Endothelial cell of umbilical vein (primary cell): ENCODE results near the gene ANKRD33B. TPM values are rescaled to one million over a fixed set of nuclear protein-coding genes. Genes with fewer than 3 reads are reported as not detected.
A peak's percentile ranks its signal among the peaks of the same experiment; 100 is the strongest.

Experiments used
- BruUV-seq: library from RNA; stranded (reverse); fragments of 400-500 nt; replicated peaks from 2 replicates; lab custom pipeline; 2021; lab: Mats Ljungman, UMichigan
- CTCF ChIA-PET: fragments of 300-600, 350-600 bp; sonication (Branson Sonifier 250); formaldehyde crosslinking; loops from one replicate; lab custom pipeline; 2021; ENCODE audit warnings: antibody characterized with exemption, inconsistent platforms; lab: Charles Lee
- POLR2A ChIA-PET: fragments of 300-600, 350-600 bp; sonication (Branson Sonifier 250); formaldehyde crosslinking; loops from one replicate; lab custom pipeline; 2021; ENCODE audit warnings: antibody characterized with exemption, inconsistent platforms; lab: Charles Lee
- DNase-seq: peaks from one replicate; pipeline ENCODE4 v3.0.0-alpha.2; 2011; ENCODE audit warnings: low read depth, low spot score
- FAIRE-seq: peaks from 2 replicates; lab custom pipeline; 2011; peaks lifted over from hg19 to GRCh38; lab: Jason Lieb, UNC
- H2AFZ ChIP-seq: 2 replicates; pipeline ENCODE4 v1.6.0; 2012; ENCODE audit warnings: low read depth, low read length, control low read depth, inconsistent platforms
- H3K27ac ChIP-seq: 2 replicates; pipeline ENCODE4 v1.5.1; 2011; ENCODE audit warnings: low read depth, mild to moderate bottlenecking, control low read depth, low read length, moderate library complexity; ENCODE audit not compliant: insufficient read depth
- H3K27me3 ChIP-seq, 2 experiments: 2 replicates each; pipeline versions ENCODE4 v1.6.0 to v1.6.1; 2011; ENCODE audit warnings: low read length in 2 of 2, mixed read lengths in 1 of 2; ENCODE audit not compliant: control insufficient read depth in 2 of 2, insufficient read depth in 2 of 2
- H3K36me3 ChIP-seq, 2 experiments: 2 replicates in 1 of 2; 3 replicates in 1 of 2; pipeline ENCODE4 v1.5.1; 2011; ENCODE audit warnings: low read length in 2 of 2, mild to moderate bottlenecking in 1 of 2, moderate library complexity in 1 of 2; ENCODE audit not compliant: control insufficient read depth in 2 of 2, insufficient read depth in 2 of 2; ENCODE audit errors: extremely low read depth in 1 of 2
- H3K4me1 ChIP-seq: 3 replicates; pipeline ENCODE4 v1.5.1; 2011; ENCODE audit warnings: mild to moderate bottlenecking, low read length; ENCODE audit not compliant: control insufficient read depth, insufficient read depth; ENCODE audit errors: extremely low read depth
- H3K4me2 ChIP-seq: 2 replicates; pipeline ENCODE4 v1.6.1; 2011; ENCODE audit warnings: low read length, control low read depth, mixed read lengths; ENCODE audit not compliant: insufficient read depth
- H3K4me3 ChIP-seq, 3 experiments: fragments of 200-600 bp in 1 of 3; sonication (generic), shearing (Covaris generic) in 1 of 3; replicated peaks in 1 of 3; 2 replicates each; pipeline ENCODE4 v1.5.1; 2011 to 2016; ENCODE audit warnings: control low read depth in 3 of 3, low read length in 3 of 3, mild to moderate bottlenecking in 2 of 3, inconsistent platforms in 1 of 3, low read depth in 1 of 3, moderate library complexity in 1 of 3; ENCODE audit not compliant: insufficient read depth in 1 of 3
- H3K79me2 ChIP-seq: 2 replicates; pipeline ENCODE4 v1.6.0; 2012; ENCODE audit warnings: low read length, inconsistent platforms; ENCODE audit not compliant: control insufficient read depth, insufficient read depth
- H3K9ac ChIP-seq: replicated peaks from 2 replicates; pipeline ENCODE3; 2011; ENCODE audit warnings: low read length, control low read depth; ENCODE audit not compliant: insufficient read depth; ENCODE audit errors: extremely low read depth
- H3K9me1 ChIP-seq: replicated peaks from 3 replicates; pipeline ENCODE4 v1.6.0; 2011; ENCODE audit warnings: mild to moderate bottlenecking, low read length; ENCODE audit not compliant: control insufficient read depth, insufficient read depth; ENCODE audit errors: extremely low read depth
- H3K9me3 ChIP-seq: replicated peaks from 2 replicates; pipeline ENCODE4 v1.5.1; 2012; ENCODE audit warnings: low read length, inconsistent platforms; ENCODE audit not compliant: control insufficient read depth, insufficient read depth
- H4K20me1 ChIP-seq: replicated peaks from 2 replicates; pipeline ENCODE3; 2011; ENCODE audit warnings: mild to moderate bottlenecking, low read length; ENCODE audit not compliant: control insufficient read depth, insufficient read depth; ENCODE audit errors: extremely low read depth
- CTCF ChIP-seq, 2 donors: IDR thresholded peaks; 1 replicate in 1 of 2; 2 replicates in 1 of 2; pipeline ENCODE4 v1.5.1; 2011; ENCODE audit warnings: low read length in 2 of 2, mild to moderate bottlenecking in 2 of 2, moderate library complexity in 2 of 2, control low read depth in 1 of 2, inconsistent platforms in 1 of 2, low read depth in 1 of 2; ENCODE audit not compliant: insufficient read depth in 1 of 2; ENCODE audit errors: extremely low read depth in 1 of 2
- EZH2 ChIP-seq: IDR thresholded peaks from 2 replicates; pipeline ENCODE4 v1.6.1; 2012; ENCODE audit warnings: borderline replicate concordance, low read depth, mild to moderate bottlenecking, moderate library complexity, low read length, inconsistent platforms; ENCODE audit not compliant: severe bottlenecking
- FOS ChIP-seq: IDR thresholded peaks from 2 replicates; pipeline ENCODE4 v1.6.1; 2011; ENCODE audit warnings: mild to moderate bottlenecking, low read length, moderate library complexity, borderline replicate concordance; ENCODE audit not compliant: insufficient read depth
- GATA2 ChIP-seq: IDR thresholded peaks from 2 replicates; pipeline ENCODE4 v1.7.0; 2011; ENCODE audit warnings: low read depth, mild to moderate bottlenecking, moderate library complexity, mixed read lengths, low read length; ENCODE audit not compliant: insufficient read length, insufficient read depth
- JUN ChIP-seq: IDR thresholded peaks from 2 replicates; pipeline ENCODE4 v1.6.1; 2011; ENCODE audit warnings: borderline replicate concordance, low read depth; ENCODE audit not compliant: insufficient read length, insufficient read depth
- MAX ChIP-seq: IDR thresholded peaks from 2 replicates; pipeline ENCODE4 v1.6.1; 2011; ENCODE audit not compliant: insufficient read depth, insufficient read length
- MYC ChIP-seq: IDR thresholded peaks from one replicate; pipeline ENCODE4 v1.6.1; 2011; ENCODE audit warnings: mild to moderate bottlenecking, low read depth, low read length
- POLR2A ChIP-seq: IDR thresholded peaks from 2 replicates; pipeline ENCODE4 v1.6.1; 2012; ENCODE audit warnings: low read depth, mild to moderate bottlenecking, control low read depth, low read length
- POLR2AphosphoS5 ChIP-seq: IDR thresholded peaks from 2 replicates; pipeline ENCODE4 v1.6.1; 2012; ENCODE audit warnings: low read depth, mild to moderate bottlenecking, control low read depth, low read length, moderate library complexity; ENCODE audit not compliant: insufficient read depth
- dilution Hi-C: fragments of 300-500 bp; cut with MboI; formaldehyde crosslinking; loops from one replicate; pipeline ENCODE4 v1.15.0; 2019; ENCODE audit warnings: low sequenced_read_pairs; ENCODE audit not compliant: extremely low pct_ligation_motif_present
- intact Hi-C: fragments of 100-400 bp; cut with micrococcal nuclease; formaldehyde crosslinking; loops from one replicate; pipeline ENCODE4 v1.10.0; 2022
- polyA plus RNA-seq, 4 experiments: library from polyadenylated mRNA; depleted of rRNA in 3 of 4; stranded (reverse) in 3 of 4; unstranded in 1 of 4; fragments of >200 nt; gene quantifications; 2 replicates each; pipeline versions ENCODE4 v1.2.1 to v1.2.3, GENCODE V29; 2011 to 2012; ENCODE audit warnings: missing spikeins in 1 of 4
- total RNA-seq: library from RNA; stranded (reverse); gene quantifications from 2 replicates; pipeline ENCODE4 v1.2.3, GENCODE V29; 2021

ANKRD33B gene
- total and polyA plus RNA-seq, 2 donors (not counting 3 experiments of a cell fraction or from before 2014, with no cell fraction given), result 2.4 to 5.4 TPM

- H3K79me2 ChIP-seq, result peaks cover 39% of the 10 kb centered on the region
- H3K4me1 ChIP-seq, result peaks cover 49% of the 10 kb centered on the region
- intact Hi-C loops (loop anchor here (1.0 to 5.0 kb wide), 2 partner anchors 75 to 155 kb away; no protein-coding TSS in a partner anchor), dilution Hi-C loops (no loop called here)
- no peak overlapping the region for H3K4me3 ChIP-seq
- no peaks in the 10 kb centered on the region for H3K36me3 ChIP-seq
- no peaks in the 10 kb centered on the region for H3K9me3 ChIP-seq
- DNase-seq (peak; percentile 74), FAIRE-seq (peak; percentile 80)
- peak overlapping the region; percentile 12 for H3K4me2 ChIP-seq
- POLR2A ChIA-PET, result no interaction called here
- H4K20me1 ChIP-seq, result no peaks in the 10 kb centered on the region
- H3K27ac ChIP-seq, result peak overlapping the region; percentile 75
- H3K9me1 ChIP-seq, result no peaks in the 10 kb centered on the region
- no peaks in the 10 kb centered on the region for H3K27me3 ChIP-seq
- H2AFZ ChIP-seq, result no peak overlapping the region
- peak overlapping the region; percentile 29 for H3K9ac ChIP-seq
- BruUV-seq, result no TSS peak
- TF ChIP-seq JUN (no peak), MYC (peak; percentile 56), CTCF (IDR thresholded peaks at IDR 0.05; ENCODE audit: extremely low read depth in 1 of 2, insufficient read depth in 1 of 2, low read depth in 1 of 2, low read length in 2 of 2) (no peak), POLR2A (no peak), FOS (peak; percentile 61), GATA2 (peak; percentile 76), EZH2 (no peak), MAX (peak; percentile 18), POLR2AphosphoS5 (no peak)
- CTCF ChIA-PET, result interaction anchor here (0.8 to 5.4 kb wide), 21 partner anchors 13 to 418 kb away, joined by 3 to 64 read pairs (median 5); partner anchors contain the start of genes DAP and ROPN1L
Observed at GRCh38 chr5:10702040-10702629, 138.3 kb downstream of the ANKRD33B start.
